Measurements from ENCODE around the gene PARP12.

DNA sequence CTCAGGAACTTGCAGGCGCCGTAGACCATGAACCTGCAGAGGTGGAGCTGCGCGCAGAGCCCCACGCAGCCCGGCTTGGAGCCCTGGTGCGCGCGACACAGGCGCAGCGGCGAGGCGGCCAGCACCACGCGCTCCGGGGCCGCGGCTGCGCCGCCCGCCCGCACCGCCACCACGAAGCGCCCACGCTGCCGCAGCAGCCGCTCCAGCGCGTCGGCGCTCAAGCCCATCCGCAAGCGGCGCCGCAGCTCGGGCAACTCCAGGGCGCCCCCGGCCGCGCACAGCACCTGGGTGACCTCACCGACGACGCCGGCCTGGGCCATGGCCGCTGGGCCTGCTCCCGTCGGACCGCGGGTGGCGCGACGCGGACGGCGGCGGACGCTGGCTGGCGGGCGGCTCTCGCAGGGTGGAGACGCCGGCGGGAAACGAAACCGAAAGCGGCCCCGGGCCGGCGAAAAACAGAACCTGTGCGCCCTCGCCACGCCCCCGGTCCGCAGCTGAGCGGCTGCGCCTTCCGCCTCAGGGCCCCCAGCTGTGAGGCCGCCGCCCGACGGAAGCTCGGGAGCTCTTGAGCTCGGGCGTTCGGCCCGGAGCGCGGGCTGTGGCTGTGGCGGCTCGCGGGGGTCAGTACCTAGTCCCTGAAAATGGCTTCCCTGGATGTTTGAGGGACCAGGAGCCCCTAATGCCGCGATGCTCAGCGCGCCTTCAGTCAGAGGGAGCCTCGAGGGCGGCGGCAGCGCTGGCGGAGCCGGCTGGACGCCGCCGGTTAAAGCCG, at the start of gene PARP12:
- TF ChIP-seq POLR2A (IDR thresholded peaks at IDR 0.05) = peak in 1 of 2 donors; percentile 58
- TF ChIP-seq, protein P1, sequence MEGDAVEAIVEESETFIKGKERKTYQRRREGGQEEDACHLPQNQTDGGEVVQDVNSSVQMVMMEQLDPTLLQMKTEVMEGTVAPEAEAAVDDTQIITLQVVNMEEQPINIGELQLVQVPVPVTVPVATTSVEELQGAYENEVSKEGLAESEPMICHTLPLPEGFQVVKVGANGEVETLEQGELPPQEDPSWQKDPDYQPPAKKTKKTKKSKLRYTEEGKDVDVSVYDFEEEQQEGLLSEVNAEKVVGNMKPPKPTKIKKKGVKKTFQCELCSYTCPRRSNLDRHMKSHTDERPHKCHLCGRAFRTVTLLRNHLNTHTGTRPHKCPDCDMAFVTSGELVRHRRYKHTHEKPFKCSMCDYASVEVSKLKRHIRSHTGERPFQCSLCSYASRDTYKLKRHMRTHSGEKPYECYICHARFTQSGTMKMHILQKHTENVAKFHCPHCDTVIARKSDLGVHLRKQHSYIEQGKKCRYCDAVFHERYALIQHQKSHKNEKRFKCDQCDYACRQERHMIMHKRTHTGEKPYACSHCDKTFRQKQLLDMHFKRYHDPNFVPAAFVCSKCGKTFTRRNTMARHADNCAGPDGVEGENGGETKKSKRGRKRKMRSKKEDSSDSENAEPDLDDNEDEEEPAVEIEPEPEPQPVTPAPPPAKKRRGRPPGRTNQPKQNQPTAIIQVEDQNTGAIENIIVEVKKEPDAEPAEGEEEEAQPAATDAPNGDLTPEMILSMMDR (IDR thresholded peaks at IDR 0.05) = peak in 1 of 6 experiments; percentile 6

All from thyroid gland (tissue), 4 donors.